PC-3 (cell line): Measurements from ENCODE around the gene KCP.

Experiments
- CTCF ChIP-seq: fragments of 300-600 bp; sonication (generic); conservative IDR thresholded peaks from 2 replicates; pipeline ENCODE4 v1.5.1; 2017; ENCODE audit warnings: antibody characterized with exemption, low read depth, mild to moderate bottlenecking, low read length
- EZH2 ChIP-seq: fragments of 300-600 bp; sonication (generic); IDR thresholded peaks from one replicate; pipeline ENCODE4 v1.6.1; 2017; ENCODE audit warnings: antibody characterized with exemption, mild to moderate bottlenecking, low read length; ENCODE audit not compliant: unreplicated experiment

- TF ChIP-seq EZH2 (no peak), CTCF (no peak)
Measured at GRCh38 chr7:128881458-128882125, 28.9 kb downstream of the KCP start.
